Measurements from ENCODE around the gene PTPRN. TPM values are rescaled to one million over a fixed set of nuclear protein-coding genes. Genes with fewer than 3 reads are reported as not detected.
"Not testable (repeated sequence)": the region's sequence is repeated elsewhere in the genome, so short reads cannot be mapped to it uniquely, and the experiment has no call there.

The PTPRN gene
- total RNA-seq, 1 experiment from 2014 or later, result not detected

DNA sequence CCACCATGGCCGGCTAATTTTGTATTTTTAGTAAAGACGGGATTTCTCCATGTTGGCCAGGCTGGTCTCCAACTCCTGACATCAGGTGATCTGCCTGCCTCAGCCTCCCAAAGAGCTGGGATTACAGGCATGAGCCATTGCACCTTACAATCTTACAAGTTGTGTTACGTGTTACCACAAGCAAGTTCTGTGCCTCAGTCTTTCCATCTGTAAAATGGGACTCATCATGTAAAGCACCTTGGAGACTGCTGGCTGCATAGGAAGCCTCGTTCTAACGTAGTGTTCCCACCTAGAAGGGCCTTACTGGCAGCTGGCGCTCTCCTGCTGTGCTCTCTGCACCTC, 20.0 kb downstream of the PTPRN start:
- Mint-ChIP-seq H3K4me1 (ENCODE audit: low read depth, unreplicated experiment) (peaks cover 7% of the 10 kb centered on the region), H3K9me3 (ENCODE audit: low read depth, unreplicated experiment) (no peaks in the 10 kb centered on the region), H3K27me3 (ENCODE audit: unreplicated experiment) (peaks cover 10% of the 10 kb centered on the region), H3K27ac (ENCODE audit: unreplicated experiment) (no peak overlapping the region), H3K36me3 (ENCODE audit: insufficient read depth, unreplicated experiment) (peaks cover 12% of the 10 kb centered on the region), H3K4me3 (ENCODE audit: low read depth, unreplicated experiment) (no peak overlapping the region)
- intact Hi-C loops (cut with micrococcal nuclease; ENCODE audit: unreplicated experiment), result no loop called here
- DNase-seq, result no peak
- TF ChIP-seq, protein P1, sequence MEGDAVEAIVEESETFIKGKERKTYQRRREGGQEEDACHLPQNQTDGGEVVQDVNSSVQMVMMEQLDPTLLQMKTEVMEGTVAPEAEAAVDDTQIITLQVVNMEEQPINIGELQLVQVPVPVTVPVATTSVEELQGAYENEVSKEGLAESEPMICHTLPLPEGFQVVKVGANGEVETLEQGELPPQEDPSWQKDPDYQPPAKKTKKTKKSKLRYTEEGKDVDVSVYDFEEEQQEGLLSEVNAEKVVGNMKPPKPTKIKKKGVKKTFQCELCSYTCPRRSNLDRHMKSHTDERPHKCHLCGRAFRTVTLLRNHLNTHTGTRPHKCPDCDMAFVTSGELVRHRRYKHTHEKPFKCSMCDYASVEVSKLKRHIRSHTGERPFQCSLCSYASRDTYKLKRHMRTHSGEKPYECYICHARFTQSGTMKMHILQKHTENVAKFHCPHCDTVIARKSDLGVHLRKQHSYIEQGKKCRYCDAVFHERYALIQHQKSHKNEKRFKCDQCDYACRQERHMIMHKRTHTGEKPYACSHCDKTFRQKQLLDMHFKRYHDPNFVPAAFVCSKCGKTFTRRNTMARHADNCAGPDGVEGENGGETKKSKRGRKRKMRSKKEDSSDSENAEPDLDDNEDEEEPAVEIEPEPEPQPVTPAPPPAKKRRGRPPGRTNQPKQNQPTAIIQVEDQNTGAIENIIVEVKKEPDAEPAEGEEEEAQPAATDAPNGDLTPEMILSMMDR (IDR thresholded peaks at IDR 0.05; ENCODE audit: unreplicated experiment), result no peak
- BruUV-seq (replicated peaks), result no TSS peak
- CTCF ChIA-PET, result interaction anchor here (1.3 kb wide), 1 partner anchor 10 kb away, joined by 5 read pairs; the partner anchor contains the start of gene DNAJB2

DNA sequence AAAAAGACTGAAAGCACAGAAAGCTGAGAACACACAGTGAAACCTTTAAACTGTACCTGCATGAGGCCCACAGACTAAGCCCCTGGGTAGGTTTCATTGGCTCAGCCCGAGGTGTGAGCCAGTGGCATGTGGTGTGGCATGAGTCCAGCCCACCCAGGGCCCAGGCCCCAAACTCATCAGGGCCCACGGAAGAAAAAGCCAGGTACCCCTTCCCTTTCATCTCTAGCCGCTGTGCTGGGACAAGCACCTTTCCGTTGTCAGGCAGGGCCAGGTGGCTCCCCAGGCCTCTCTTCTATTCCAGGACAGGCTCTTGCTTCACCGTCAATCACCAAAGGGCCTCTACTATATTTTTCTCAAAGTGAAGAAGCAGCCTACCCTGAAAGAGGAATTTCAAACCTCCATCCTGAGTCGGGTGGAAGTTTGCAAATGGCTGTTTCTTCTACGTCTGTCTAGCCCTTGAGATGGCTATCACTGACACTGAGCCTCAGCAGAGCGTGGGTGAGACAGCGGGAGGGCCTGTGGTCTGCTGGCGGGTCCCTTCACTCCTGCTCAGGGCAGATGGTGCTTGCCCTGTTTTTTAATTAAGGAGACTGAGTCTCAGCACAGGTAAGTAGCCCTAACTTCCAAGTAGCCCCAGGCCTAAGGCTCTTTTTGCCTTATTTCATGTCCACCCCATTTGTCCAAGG, 21.5 kb downstream of the PTPRN start:
- Mint-ChIP-seq H3K4me3 (ENCODE audit: low read depth, unreplicated experiment) (no peak overlapping the region), H3K4me1 (ENCODE audit: low read depth, unreplicated experiment) (peaks cover 7% of the 10 kb centered on the region), H3K9me3 (ENCODE audit: low read depth, unreplicated experiment) (no peaks in the 10 kb centered on the region), H3K27me3 (ENCODE audit: unreplicated experiment) (peaks cover 10% of the 10 kb centered on the region), H3K36me3 (ENCODE audit: insufficient read depth, unreplicated experiment) (peaks cover 8% of the 10 kb centered on the region), H3K27ac (ENCODE audit: unreplicated experiment) (no peak overlapping the region)
- no TSS peak for BruUV-seq (replicated peaks)
- TF ChIP-seq, protein P1 (IDR thresholded peaks at IDR 0.05; ENCODE audit: unreplicated experiment), result no peak
- intact Hi-C loops (cut with micrococcal nuclease; ENCODE audit: unreplicated experiment), result no loop called here
- no peak for DNase-seq
- CTCF ChIA-PET, result interaction anchor here (0.7 kb wide), 1 partner anchor 9 kb away, joined by 3 read pairs; the partner anchor contains the start of gene DNAJB2

- H3K9me3 Mint-ChIP-seq (ENCODE audit: low read depth, unreplicated experiment); DNase-seq; H3K27ac Mint-ChIP-seq (ENCODE audit: unreplicated experiment); H3K4me1 Mint-ChIP-seq (ENCODE audit: low read depth, unreplicated experiment); H3K36me3 Mint-ChIP-seq (ENCODE audit: insufficient read depth, unreplicated experiment); H3K4me3 Mint-ChIP-seq (ENCODE audit: low read depth, unreplicated experiment); intact Hi-C loops (cut with micrococcal nuclease; ENCODE audit: unreplicated experiment); BruUV-seq (replicated peaks): not testable (repeated sequence)
- peaks cover 10% of the 10 kb centered on the region for H3K27me3 Mint-ChIP-seq (ENCODE audit: unreplicated experiment)
- CTCF ChIA-PET, result interaction anchor here (0.7 kb wide), 1 partner anchor 8 kb away, joined by 3 read pairs; the partner anchor contains the start of gene DNAJB2
Measured at GRCh38 chr2:219287116-219287440, 22.1 kb downstream of the PTPRN start.

GRCh38 chr2:219286436-219287115, 22.6 kb downstream of the PTPRN start:
- H3K4me1 Mint-ChIP-seq (ENCODE audit: low read depth, unreplicated experiment), result peaks cover 7% of the 10 kb centered on the region
- no peak overlapping the region for H3K27ac Mint-ChIP-seq (ENCODE audit: unreplicated experiment)
- H3K36me3 Mint-ChIP-seq (ENCODE audit: insufficient read depth, unreplicated experiment), result peaks cover 8% of the 10 kb centered on the region
- H3K4me3 Mint-ChIP-seq (ENCODE audit: low read depth, unreplicated experiment), result no peak overlapping the region
- intact Hi-C loops (cut with micrococcal nuclease; ENCODE audit: unreplicated experiment), result no loop called here
- peaks cover 10% of the 10 kb centered on the region for H3K27me3 Mint-ChIP-seq (ENCODE audit: unreplicated experiment)
- H3K9me3 Mint-ChIP-seq (ENCODE audit: low read depth, unreplicated experiment), result no peaks in the 10 kb centered on the region
- TF ChIP-seq, protein P1 (IDR thresholded peaks at IDR 0.05; ENCODE audit: unreplicated experiment), result no peak
- CTCF ChIA-PET, result no interaction called here
- DNase-seq, result no peak
- TSS peak; percentile 6 for BruUV-seq (replicated peaks)
